ENCODE data around the gene ATP13A3. TPM values are rescaled to one million over a fixed set of nuclear protein-coding genes. Genes with fewer than 3 reads are reported as not detected.

Gene ATP13A3
- total and polyA plus RNA-seq, 2 experiments from 2014 or later: 20.0 to 202 TPM

- TF ChIP-seq ZNF462 (CRISPR knock-in tag; IDR thresholded peaks at IDR 0.05): no peak
- TF ChIP-seq STAT1 (IDR thresholded peaks at IDR 0.05; ENCODE audit: unreplicated experiment): no peak
Measured at GRCh38 chr3:194368918-194369317, 117.9 kb downstream of the ATP13A3 start (continued).

DNA sequence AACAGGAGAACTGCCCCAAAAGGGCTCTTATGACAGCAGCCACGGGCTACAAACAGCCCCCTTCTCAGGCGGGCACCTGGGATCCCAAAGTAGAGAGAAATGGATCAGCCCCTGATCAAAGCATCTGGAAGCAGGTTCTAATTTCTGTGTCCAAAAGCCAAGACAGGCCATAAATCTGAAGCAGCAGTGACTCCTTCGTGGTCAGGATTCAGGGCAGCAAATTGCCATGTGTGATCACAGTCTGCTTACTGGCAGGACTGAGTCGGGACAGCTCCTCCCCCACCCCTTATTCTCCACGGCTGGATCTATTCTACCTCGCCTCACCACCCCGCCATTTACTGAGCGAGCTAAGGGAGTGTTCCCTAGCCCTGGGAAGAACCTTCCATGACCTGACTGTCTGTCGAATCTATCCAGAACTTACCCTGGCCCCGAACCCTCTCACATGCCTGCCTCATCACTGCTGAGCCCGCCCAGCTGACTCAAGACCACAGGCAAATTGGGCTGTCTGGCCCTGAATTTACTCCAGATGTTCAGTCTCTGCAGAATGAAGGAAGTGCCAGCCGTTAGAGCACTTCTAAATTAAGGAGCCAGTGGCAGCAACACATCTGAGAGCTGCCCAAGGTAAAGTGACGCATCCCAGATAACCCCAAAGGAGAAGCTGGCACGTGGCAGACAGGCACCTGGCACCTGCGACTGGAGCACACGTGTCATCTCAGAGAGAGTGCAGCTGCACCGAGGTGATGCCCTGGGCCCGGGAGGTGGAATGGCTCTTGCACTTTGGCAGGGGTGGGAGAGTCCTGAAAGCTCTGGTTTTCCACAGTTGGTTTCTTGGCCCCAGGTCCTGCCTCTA, 118.6 kb downstream of the ATP13A3 start:
- Histone ChIP-seq H3K4me2 (no peak overlapping the region), H3K36me3 (ENCODE audit: insufficient read depth) (no peaks in the 10 kb centered on the region), H3K4me3 (no peak overlapping the region), H3K79me2 (replicated peaks; ENCODE audit: insufficient read depth) (no peaks in the 10 kb centered on the region), H3K27me3 (ENCODE audit: insufficient read depth) (no peaks in the 10 kb centered on the region), H4K20me1 (replicated peaks; ENCODE audit: insufficient read depth) (no peaks in the 10 kb centered on the region), H2AFZ (peak overlapping the region; percentile 66), H3K27ac (ENCODE audit: low read depth) (no peak overlapping the region), H3F3A (replicated peaks; ENCODE audit: low read depth) (no peaks in the 10 kb centered on the region), H3K4me1 (ENCODE audit: insufficient read depth) (0 out of 2 replicates have a peak, but pooled peaks cover 15% of the 10 kb centered on the region), H3K9me2 (ENCODE audit: insufficient read depth) (no peaks in the 10 kb centered on the region)
- Mint-ChIP-seq H3K27me3 (ENCODE audit: insufficient read depth, low read depth, poor library complexity) (peaks cover 24% of the 10 kb centered on the region), H3K27ac (no peak overlapping the region), H3K9me3 (no peaks in the 10 kb centered on the region), H3K4me3 (no peak overlapping the region), H3K4me1 (peaks cover 29% of the 10 kb centered on the region), H3K36me3 (ENCODE audit: low read depth) (no peaks in the 10 kb centered on the region)
- DNase-seq (ENCODE audit: low spot score) (no peak), ATAC-seq (peak; percentile 17)
- TF ChIP-seq EZH2 (IDR thresholded peaks at IDR 0.05; ENCODE audit: low read depth, unreplicated experiment) (no peak), JUNB (IDR thresholded peaks at IDR 0.05; ENCODE audit: unreplicated experiment) (no peak), ZNF331 (CRISPR knock-in tag; IDR thresholded peaks at IDR 0.05; ENCODE audit: low read depth) (no peak), EZH2phosphoT487 (IDR thresholded peaks at IDR 0.05; ENCODE audit: unreplicated experiment) (no peak), NANOG (IDR thresholded peaks at IDR 0.05; ENCODE audit: borderline replicate concordance) (no peak), ETS1 (IDR thresholded peaks at IDR 0.05) (no peak), CREB1 (CRISPR knock-in tag; IDR thresholded peaks at IDR 0.05; ENCODE audit: low read depth) (no peak), REST (IDR thresholded peaks at IDR 0.05; ENCODE audit: unreplicated experiment) (no peak)
